ENCODE measurements around the gene DARS1.

Gene DARS1

DNA sequence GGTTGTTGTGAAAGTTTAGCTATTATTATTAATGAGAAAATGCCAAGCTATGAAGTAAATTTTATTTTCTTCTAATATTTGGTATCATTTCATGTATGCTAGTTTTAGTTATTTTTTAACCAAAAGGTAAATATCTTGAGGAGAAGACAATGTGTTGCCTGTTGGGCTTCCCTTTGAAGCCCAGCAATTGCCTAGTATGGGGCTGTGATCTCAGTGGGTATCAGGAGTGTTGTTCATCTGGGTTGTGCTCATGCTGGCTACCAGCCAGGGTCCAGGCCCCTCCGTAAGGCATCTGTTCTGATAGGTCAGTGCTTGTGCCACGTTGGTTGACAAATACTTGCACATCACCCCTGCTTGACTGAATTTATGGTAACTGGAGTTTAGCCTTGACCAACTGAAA, 38.0 kb upstream of the DARS1 start:
- Histone ChIP-seq H3K9ac (ENCODE audit: low read length) (no peak overlapping the region), H3K4me3 (ENCODE audit: low read length) (no peak overlapping the region), H3K36me3 (ENCODE audit: control insufficient read depth, insufficient read depth, low read length) (no peaks in the 10 kb centered on the region), H3K4me1 (ENCODE audit: control insufficient read depth, insufficient read depth, low read length) (peaks cover 8% of the 10 kb centered on the region), H3K27me3 (ENCODE audit: control insufficient read depth, insufficient read depth, low read length) (no peaks in the 10 kb centered on the region), H3K9me3 (ENCODE audit: control insufficient read depth, low read length) (no peaks in the 10 kb centered on the region)

DNA sequence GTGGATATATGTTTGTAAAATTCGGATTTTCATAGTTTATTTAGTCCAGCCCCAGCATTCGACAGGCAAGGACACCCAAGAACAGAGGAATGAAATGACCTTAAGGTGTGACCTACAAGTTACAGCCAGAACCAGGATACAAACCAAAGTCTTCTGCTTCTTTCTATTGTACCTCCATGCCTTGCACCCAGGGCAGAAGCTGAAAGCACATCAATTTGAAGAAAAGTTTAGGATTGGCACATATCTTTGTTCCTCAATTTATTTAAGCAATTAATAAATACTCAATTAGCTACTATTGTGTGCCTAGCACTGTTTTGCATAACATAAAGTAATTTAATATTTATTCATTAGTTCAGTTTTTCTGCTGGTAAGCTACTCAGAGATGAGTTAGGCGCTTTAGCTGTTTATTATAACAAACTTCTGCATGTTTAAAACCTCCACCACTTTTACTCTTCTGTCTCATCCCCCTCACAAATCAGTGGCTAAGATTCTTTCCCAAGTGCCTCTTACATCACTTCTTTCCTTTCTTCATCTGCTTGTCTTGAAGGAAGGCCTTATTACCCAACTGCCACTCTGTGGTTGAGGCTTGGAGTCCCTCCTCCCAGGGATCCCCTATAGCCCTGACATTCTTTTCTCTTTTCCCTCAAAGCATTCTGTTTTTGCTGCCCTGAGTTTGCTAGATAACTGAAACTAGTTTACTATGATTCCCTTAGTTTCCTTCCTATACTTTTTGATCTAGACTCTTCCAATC, 37.1 kb upstream of the DARS1 start:
- H3K4me1 ChIP-seq (ENCODE audit: control insufficient read depth, insufficient read depth, low read length): peaks cover 8% of the 10 kb centered on the region
- no peak overlapping the region for H3K9ac ChIP-seq (ENCODE audit: low read length)
- no peak overlapping the region for H3K4me3 ChIP-seq (ENCODE audit: low read length)
- no peaks in the 10 kb centered on the region for H3K36me3 ChIP-seq (ENCODE audit: control insufficient read depth, insufficient read depth, low read length)
- H3K9me3 ChIP-seq (ENCODE audit: control insufficient read depth, low read length): no peaks in the 10 kb centered on the region
- H3K27me3 ChIP-seq (ENCODE audit: control insufficient read depth, insufficient read depth, low read length): no peaks in the 10 kb centered on the region

DNA sequence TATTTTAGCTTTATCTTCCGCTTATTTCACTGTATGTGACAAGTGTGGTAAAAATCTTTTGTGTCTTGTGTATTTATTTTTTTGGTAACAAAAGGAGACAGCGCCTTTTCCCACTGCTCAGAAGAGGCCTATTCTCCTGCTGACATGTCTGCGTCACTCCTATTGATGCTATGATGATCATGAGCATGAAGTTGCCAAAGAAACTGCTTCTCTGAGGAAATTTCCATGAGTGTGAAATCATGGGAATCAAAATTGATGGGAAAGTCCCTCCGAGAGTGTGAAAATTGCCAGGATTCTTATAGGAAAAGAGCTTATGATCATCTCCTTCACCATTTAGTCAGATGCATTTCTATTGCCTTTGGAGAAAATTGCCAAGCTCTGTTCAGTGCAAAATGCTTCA, 36.5 kb upstream of the DARS1 start:
- Histone ChIP-seq H3K9me3 (ENCODE audit: control insufficient read depth, low read length) (no peaks in the 10 kb centered on the region), H3K27me3 (ENCODE audit: control insufficient read depth, insufficient read depth, low read length) (no peaks in the 10 kb centered on the region), H3K4me3 (ENCODE audit: low read length) (no peak overlapping the region), H3K9ac (ENCODE audit: low read length) (no peak overlapping the region), H3K4me1 (ENCODE audit: control insufficient read depth, insufficient read depth, low read length) (peaks cover 8% of the 10 kb centered on the region), H3K36me3 (ENCODE audit: control insufficient read depth, insufficient read depth, low read length) (no peaks in the 10 kb centered on the region)

DNA sequence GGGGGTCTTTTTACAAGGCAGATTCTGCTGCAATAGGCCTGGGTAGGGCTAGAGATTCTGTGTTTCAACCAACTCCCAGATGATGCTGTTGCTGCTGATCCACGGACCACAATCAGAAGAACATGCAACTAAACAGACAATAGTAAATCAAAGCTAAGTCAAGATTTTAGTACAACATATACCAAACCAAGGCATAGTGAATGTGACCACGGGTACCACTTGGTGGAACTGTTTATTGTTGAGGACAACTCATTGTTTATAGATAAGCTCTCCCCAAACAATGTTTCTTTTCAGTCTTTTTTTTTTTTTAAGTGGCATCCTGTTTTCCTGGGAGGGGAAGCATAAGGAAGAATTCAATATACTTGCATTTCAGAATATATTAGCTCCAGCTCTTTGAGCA, 36.0 kb upstream of the DARS1 start:
- Histone ChIP-seq H3K36me3 (ENCODE audit: control insufficient read depth, insufficient read depth, low read length) (no peaks in the 10 kb centered on the region), H3K9ac (ENCODE audit: low read length) (no peak overlapping the region), H3K9me3 (ENCODE audit: control insufficient read depth, low read length) (no peaks in the 10 kb centered on the region), H3K4me1 (ENCODE audit: control insufficient read depth, insufficient read depth, low read length) (peaks cover 8% of the 10 kb centered on the region), H3K27me3 (ENCODE audit: control insufficient read depth, insufficient read depth, low read length) (no peaks in the 10 kb centered on the region), H3K4me3 (ENCODE audit: low read length) (no peak overlapping the region)

GRCh38 chr2:136020831-136021230, 35.4 kb upstream of the DARS1 start:
- H3K4me3 ChIP-seq (ENCODE audit: low read length): no peak overlapping the region
- H3K27me3 ChIP-seq (ENCODE audit: control insufficient read depth, insufficient read depth, low read length): no peaks in the 10 kb centered on the region
- peaks cover 7% of the 10 kb centered on the region for H3K4me1 ChIP-seq (ENCODE audit: control insufficient read depth, insufficient read depth, low read length)
- no peak overlapping the region for H3K9ac ChIP-seq (ENCODE audit: low read length)
- no peaks in the 10 kb centered on the region for H3K9me3 ChIP-seq (ENCODE audit: control insufficient read depth, low read length)
- H3K36me3 ChIP-seq (ENCODE audit: control insufficient read depth, insufficient read depth, low read length): no peaks in the 10 kb centered on the region

DNA sequence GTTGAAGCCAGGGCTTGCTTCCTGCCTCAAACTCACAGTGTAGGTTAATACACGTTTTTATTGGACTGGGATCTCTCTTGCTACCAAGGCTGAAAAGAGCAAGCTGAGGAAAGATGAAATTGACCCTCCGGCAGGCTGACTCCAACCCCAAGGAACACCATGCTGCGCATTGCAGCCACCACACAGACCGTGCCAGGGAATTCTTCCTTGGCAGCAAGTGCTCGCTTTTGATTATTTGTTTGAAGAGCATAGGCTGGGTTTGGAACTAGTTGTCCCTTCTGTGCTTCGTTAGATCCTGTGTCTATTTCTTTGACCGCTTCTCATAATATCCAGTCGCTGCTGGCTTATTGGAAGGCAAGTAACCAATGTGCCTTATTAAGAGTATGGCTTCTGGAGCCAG, 34.4 kb upstream of the DARS1 start:
- H3K27me3 ChIP-seq (ENCODE audit: control insufficient read depth, insufficient read depth, low read length): no peaks in the 10 kb centered on the region
- H3K4me1 ChIP-seq (ENCODE audit: control insufficient read depth, insufficient read depth, low read length): no peaks in the 10 kb centered on the region
- H3K36me3 ChIP-seq (ENCODE audit: control insufficient read depth, insufficient read depth, low read length): no peaks in the 10 kb centered on the region

GRCh38 chr2:136019306-136019705, 33.9 kb upstream of the DARS1 start:
- Histone ChIP-seq H3K27me3 (ENCODE audit: control insufficient read depth, insufficient read depth, low read length) (no peaks in the 10 kb centered on the region), H3K4me1 (ENCODE audit: control insufficient read depth, insufficient read depth, low read length) (no peaks in the 10 kb centered on the region), H3K9me3 (ENCODE audit: control insufficient read depth, low read length) (no peaks in the 10 kb centered on the region), H3K4me3 (ENCODE audit: low read length) (no peak overlapping the region), H3K36me3 (ENCODE audit: control insufficient read depth, insufficient read depth, low read length) (no peaks in the 10 kb centered on the region), H3K9ac (ENCODE audit: low read length) (no peak overlapping the region)

More for the DNA sequence above, 34.4 kb upstream of the DARS1 start:
- Histone ChIP-seq H3K9me3 (ENCODE audit: control insufficient read depth, low read length) (no peaks in the 10 kb centered on the region), H3K4me3 (ENCODE audit: low read length) (no peak overlapping the region), H3K9ac (ENCODE audit: low read length) (no peak overlapping the region)

DNA sequence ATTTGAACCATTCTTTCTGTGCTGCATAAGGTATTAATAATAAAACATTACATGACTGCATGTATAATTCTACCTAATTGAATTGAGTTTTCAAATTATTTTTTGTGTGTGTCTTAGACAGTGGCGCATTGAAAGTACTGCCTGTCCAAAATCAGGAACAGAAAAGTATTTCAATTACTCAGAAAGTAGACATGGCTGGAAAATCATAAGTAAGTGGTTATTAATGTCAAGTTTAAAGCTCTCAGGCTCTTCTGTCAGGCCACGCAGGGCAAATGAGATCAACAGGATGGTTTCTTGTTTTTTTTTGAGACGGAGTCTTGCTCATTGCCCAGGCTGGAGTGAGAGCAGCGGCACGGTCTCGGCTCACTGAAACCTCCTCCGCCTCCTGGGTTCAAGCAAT, 32.4 kb upstream of the DARS1 start:
- H3K9ac ChIP-seq (ENCODE audit: low read length): no peak overlapping the region
- H3K36me3 ChIP-seq (ENCODE audit: control insufficient read depth, insufficient read depth, low read length): no peaks in the 10 kb centered on the region
- peaks cover 6% of the 10 kb centered on the region for H3K4me1 ChIP-seq (ENCODE audit: control insufficient read depth, insufficient read depth, low read length)
- no peaks in the 10 kb centered on the region for H3K9me3 ChIP-seq (ENCODE audit: control insufficient read depth, low read length)
- no peak overlapping the region for H3K4me3 ChIP-seq (ENCODE audit: low read length)
- H3K27me3 ChIP-seq (ENCODE audit: control insufficient read depth, insufficient read depth, low read length): no peaks in the 10 kb centered on the region

DNA sequence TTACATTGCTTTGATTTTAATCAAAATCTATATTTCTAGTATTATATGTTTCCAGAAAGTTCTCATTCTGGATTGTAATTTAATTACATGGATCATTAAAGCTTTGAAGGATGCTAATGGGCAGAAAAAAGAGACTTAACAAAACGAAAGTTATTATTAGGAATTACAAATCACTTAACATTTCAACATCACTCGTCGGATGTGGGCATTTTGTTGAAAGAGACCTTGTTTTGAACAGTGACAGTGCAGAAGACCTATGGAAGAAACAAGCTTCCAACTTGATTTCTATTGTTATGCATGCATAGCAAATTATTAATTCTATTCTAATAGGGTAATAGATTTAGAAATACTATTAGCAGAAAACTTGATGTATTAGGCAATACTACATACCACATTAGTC, 31.4 kb upstream of the DARS1 start:
- Histone ChIP-seq H3K4me1 (ENCODE audit: control insufficient read depth, insufficient read depth, low read length) (peaks cover 6% of the 10 kb centered on the region), H3K27me3 (ENCODE audit: control insufficient read depth, insufficient read depth, low read length) (no peaks in the 10 kb centered on the region), H3K9ac (ENCODE audit: low read length) (no peak overlapping the region), H3K36me3 (ENCODE audit: control insufficient read depth, insufficient read depth, low read length) (no peaks in the 10 kb centered on the region), H3K9me3 (ENCODE audit: control insufficient read depth, low read length) (no peaks in the 10 kb centered on the region), H3K4me3 (ENCODE audit: low read length) (no peak overlapping the region)

DNA sequence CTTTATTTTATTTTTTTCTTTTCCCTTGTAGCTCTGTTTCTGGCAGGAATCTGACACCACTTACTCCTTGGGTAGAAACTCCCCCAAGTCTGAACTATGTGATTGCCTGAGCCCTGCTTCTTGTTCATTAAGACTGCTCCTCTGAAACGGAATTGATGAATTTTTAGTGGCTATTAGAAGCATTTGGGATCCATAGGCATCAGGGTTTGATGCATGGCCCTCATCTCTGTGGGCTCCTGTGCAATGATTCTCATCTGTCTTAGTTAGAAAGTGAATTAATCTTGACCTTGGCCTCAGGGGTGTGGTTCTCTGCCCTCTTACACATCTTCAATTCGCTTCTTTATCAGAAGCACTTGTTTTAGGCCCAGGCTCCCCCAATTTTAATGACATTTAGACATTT, 31.0 kb upstream of the DARS1 start:
- Histone ChIP-seq H3K4me3 (ENCODE audit: low read length) (no peak overlapping the region), H3K4me1 (ENCODE audit: control insufficient read depth, insufficient read depth, low read length) (peaks cover 6% of the 10 kb centered on the region), H3K27me3 (ENCODE audit: control insufficient read depth, insufficient read depth, low read length) (no peaks in the 10 kb centered on the region), H3K36me3 (ENCODE audit: control insufficient read depth, insufficient read depth, low read length) (no peaks in the 10 kb centered on the region), H3K9me3 (ENCODE audit: control insufficient read depth, low read length) (no peaks in the 10 kb centered on the region), H3K9ac (ENCODE audit: low read length) (no peak overlapping the region)

GRCh38 chr2:136015699-136016098, 30.3 kb upstream of the DARS1 start:
- Histone ChIP-seq H3K9ac (ENCODE audit: low read length) (no peak overlapping the region), H3K36me3 (ENCODE audit: control insufficient read depth, insufficient read depth, low read length) (no peaks in the 10 kb centered on the region), H3K27me3 (ENCODE audit: control insufficient read depth, insufficient read depth, low read length) (no peaks in the 10 kb centered on the region), H3K9me3 (ENCODE audit: control insufficient read depth, low read length) (no peaks in the 10 kb centered on the region), H3K4me1 (ENCODE audit: control insufficient read depth, insufficient read depth, low read length) (peaks cover 6% of the 10 kb centered on the region), H3K4me3 (ENCODE audit: low read length) (no peak overlapping the region)

DNA sequence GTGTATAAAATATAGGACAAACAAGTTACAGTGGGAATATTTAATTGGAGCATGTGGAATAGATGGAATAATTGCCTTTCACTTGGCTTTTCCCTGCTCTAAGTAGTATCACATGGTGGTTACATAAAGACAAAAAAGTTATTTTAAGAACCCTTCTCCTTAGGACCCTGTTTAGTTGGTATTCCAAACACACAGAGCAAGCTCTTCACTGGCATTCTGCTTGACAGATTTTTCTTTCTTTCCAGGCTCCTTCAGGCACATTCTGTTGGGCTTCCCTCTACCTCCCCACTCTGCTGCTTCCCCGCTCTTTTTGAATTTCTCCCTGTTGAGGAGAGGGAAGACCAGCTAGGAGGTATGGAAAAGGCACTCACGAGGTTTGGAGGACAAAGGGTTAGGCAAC, 29.0 kb upstream of the DARS1 start:
- peaks cover 6% of the 10 kb centered on the region for H3K4me1 ChIP-seq (ENCODE audit: control insufficient read depth, insufficient read depth, low read length)
- H3K9ac ChIP-seq (ENCODE audit: low read length): no peak overlapping the region
- no peaks in the 10 kb centered on the region for H3K9me3 ChIP-seq (ENCODE audit: control insufficient read depth, low read length)
- H3K27me3 ChIP-seq (ENCODE audit: control insufficient read depth, insufficient read depth, low read length): no peaks in the 10 kb centered on the region
- H3K36me3 ChIP-seq (ENCODE audit: control insufficient read depth, insufficient read depth, low read length): no peaks in the 10 kb centered on the region
- no peak overlapping the region for H3K4me3 ChIP-seq (ENCODE audit: low read length)

- H3K36me3 ChIP-seq (ENCODE audit: control insufficient read depth, insufficient read depth, low read length): no peaks in the 10 kb centered on the region
- no peaks in the 10 kb centered on the region for H3K9me3 ChIP-seq (ENCODE audit: control insufficient read depth, low read length)
- peaks cover 6% of the 10 kb centered on the region for H3K4me1 ChIP-seq (ENCODE audit: control insufficient read depth, insufficient read depth, low read length)
- no peaks in the 10 kb centered on the region for H3K27me3 ChIP-seq (ENCODE audit: control insufficient read depth, insufficient read depth, low read length)
- H3K4me3 ChIP-seq (ENCODE audit: low read length): no peak overlapping the region
- H3K9ac ChIP-seq (ENCODE audit: low read length): no peak overlapping the region
Measured at GRCh38 chr2:136013955-136014354, 28.5 kb upstream of the DARS1 start.
